ENCODE data around the gene ZC3HAV1.
"Not testable (repeated sequence)": the region's sequence is repeated elsewhere in the genome, so short reads cannot be mapped to it uniquely, and the experiment has no call there.

ZC3HAV1 gene

DNA sequence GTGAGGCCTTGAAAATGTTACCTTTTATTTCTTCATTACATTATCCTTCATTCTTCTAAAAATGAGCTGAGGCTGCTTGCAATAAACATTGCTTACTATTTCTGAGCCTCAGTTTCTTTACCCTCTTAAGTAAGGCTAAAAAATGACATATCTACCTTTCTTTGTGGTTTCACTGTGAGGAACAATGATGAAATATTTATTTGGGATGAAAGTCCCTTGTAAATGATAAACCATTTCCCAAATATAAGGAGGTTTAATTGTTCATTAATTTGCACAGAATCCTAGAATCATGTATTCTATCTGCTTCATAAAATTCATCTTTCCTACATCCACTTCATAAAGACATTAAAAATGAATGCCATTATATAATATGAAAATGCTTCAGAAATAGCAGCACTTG lies 27.9 kb downstream of the ZC3HAV1 start:
- no peak for DNase-seq

DNA sequence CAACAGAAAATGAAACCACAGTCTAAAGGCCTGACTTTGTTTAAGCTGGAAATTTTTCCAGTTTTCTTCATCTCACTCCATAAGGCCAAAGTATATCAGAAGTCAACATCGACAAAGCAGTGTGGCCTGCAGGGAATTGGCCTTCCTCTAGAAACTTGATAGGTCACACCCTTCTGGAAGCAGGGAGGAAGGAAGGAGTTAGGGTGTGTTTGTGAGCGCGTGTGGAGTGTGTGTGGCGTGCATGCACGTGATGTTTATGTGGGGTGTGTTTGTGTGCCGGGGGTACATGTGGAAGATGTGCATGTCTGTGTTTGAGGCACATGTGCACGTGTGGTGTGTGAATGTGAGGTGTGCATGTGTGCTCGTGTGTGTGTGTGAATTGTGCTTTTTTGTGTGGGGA lies 28.6 kb downstream of the ZC3HAV1 start:
- no peak for DNase-seq

DNA sequence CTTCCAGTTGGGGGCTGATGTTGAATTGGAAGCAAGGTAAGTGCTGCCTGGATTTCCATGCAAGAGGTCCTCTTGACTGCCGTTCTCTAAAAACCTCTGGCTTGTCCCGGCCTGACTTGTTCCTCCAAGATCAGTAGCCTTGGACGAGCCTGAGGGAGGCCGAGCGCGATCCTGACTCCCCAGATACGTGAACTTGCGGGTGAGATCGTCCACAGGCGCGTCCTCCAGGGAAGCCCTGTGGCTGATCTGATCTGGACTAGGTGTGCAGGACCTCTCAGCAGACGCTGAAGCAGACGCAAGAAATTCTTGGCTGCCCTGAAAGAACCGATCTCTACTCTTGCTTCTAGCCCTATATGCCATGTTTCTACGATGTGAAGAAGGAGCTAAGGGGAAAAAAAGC lies 29.7 kb downstream of the ZC3HAV1 start:
- no peak for DNase-seq

DNA sequence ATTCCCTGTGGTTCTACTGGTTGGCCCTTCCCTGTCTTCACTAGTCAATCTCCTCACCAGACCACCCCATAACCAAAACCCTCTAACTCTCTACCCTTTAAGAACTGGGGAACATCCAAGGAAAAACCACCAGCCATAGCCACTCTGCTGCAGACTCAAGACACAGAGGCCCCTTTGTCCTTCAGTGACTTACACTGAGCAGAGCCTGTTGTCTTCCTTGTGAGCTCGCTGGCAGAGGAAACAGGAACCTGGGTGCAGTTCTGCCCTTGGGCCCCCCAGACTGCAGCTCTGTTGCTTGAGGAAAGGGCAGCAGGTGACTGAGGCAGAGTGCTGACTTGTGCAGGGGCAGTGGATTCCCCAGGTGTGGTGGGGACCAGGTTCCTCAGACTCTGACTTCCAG lies 30.6 kb downstream of the ZC3HAV1 start:
- no peak for DNase-seq

DNA sequence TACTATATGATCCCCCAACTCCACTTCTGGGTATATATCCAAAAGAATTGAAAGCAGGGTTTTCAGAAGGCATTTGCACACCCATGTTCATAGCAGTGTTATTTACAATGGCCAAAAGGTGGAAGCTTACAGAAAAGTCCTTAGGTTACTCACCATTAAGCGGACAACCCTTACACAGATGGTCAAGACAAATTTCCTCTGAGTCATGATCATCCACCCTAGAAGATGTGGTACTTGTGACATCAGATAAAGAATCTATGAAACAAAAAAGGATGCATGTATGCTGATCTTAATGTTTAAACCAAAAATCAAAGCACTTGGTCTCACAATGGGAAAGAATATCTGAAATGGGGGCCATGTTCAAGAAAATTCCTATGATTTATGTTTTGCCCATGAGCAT lies 31.1 kb downstream of the ZC3HAV1 start:
- DNase-seq: no peak

DNA sequence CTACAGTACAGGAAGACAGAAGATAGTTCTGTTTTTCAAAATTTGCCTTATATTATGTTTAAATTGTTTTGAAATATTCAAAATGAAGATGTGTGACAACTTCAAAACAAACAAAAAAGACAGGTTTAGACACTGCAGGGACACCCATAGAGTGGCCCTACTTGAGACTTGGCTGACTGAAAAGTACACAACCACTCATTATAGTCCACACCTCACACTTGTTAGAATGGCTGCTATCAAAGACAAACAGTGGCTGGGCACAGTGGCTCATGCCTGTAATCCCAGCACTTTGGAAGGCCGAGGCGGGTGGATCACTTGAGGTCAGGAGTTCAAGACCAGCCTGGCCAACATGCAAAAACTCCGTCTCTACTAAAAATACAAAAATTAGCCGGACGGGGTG lies 31.8 kb downstream of the ZC3HAV1 start:
- DNase-seq: not testable (repeated sequence)

DNA sequence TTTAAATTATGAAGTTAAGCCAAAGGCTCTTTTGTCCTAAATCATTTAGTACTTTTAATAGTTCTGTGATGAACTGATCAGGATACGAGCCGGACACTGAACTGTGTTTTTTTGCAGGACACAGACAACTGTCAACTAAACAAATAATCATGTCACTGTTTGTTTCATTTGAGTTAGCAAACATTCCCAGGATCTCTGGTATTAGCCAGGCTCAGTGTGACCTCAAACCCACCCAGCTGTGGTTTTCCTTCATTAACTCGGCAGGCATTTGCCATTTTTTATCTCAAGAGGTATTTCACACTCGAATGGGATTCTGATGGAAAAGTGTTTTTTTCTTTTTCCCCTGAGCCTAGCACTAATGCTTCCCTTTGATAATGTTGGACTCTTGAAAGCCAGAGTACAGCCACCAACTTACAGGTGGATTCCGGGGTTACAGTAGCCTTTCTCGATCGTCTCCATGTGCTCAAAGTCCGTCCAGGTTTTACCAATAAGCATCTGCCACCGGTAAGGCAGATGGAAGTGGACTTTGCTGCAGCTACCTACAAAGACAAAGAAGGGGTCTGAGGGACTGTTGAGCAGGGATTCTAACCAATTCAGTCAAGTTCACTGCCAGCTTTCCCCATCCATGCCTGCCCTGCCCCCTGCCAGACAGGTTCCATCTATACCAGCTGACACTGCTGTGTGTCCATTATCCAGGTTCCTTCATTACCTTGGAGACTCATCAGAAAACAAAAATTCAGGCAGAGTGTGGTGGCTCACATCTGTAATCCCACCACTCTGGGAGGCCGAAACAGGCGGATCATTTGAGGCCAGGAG lies 33.4 kb downstream of the ZC3HAV1 start:
- DNase-seq: no peak

DNA sequence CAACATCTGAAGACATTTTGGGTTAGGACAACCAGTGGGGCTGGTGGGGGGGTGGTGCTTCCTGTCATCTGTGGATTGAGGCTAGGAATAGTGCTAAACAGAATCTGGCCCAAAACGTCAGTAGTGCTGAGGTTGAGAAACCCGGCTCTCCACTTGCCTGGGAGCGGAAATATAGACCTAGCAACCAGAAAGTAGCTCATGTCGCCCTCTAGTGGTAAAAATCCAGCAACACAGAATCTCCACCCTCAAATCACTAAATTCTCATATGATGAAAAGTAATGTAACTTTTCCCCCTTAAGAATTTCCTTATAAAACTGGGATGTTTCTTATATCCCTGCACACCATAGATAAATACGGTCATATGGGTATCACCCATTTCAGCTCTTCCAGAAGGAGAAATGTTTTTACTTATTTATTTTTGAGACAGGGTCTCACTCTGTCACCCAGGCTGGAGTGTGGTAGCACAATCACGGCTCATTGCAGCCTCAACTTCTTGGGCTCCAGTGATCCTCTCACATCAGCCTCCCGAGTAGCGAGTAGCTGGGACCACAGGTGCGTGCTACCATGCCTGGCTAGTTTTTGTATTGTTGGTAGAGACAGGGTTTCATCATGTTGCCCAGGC lies 34.4 kb downstream of the ZC3HAV1 start:
- no peak for DNase-seq

DNA sequence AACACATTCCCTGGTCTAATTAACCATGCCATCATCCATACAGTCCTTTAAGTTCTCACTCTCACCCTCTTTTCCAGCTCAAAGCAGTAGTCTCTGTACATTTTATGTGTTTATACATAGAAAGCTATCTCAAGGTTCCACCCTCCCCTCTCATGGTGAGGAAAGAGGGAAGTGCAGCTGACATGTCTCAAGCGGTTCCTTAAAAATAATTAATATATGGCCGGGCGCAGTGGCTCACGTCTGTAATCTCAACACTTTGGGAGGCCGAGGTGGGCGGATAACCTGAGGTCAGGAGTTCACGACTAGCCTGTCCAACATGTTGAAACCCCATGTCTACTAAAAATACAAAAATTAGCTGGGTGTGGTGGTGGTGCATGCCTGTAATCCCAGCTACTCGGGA lies 36.7 kb downstream of the ZC3HAV1 start:
- no peak for DNase-seq

DNA sequence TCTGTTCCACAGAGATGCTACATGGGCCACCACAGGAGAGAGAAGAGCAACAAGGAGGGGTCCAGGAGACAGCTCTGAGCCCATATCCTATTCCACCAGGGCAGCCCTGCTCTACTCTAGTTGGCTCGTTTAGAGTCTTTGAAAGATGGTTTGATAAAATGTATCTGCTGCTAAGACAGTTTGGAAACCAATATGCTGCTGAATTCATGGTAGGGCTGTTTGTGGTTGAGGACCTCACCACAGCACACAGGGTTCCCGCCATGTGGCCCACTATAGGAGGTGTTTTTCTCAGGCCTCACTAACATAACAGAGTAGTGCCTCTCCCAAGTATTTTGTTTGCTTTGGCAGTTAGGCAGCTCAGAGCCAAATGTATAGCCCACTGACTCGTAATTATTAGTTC lies 37.8 kb downstream of the ZC3HAV1 start:
- DNase-seq: no peak

DNA sequence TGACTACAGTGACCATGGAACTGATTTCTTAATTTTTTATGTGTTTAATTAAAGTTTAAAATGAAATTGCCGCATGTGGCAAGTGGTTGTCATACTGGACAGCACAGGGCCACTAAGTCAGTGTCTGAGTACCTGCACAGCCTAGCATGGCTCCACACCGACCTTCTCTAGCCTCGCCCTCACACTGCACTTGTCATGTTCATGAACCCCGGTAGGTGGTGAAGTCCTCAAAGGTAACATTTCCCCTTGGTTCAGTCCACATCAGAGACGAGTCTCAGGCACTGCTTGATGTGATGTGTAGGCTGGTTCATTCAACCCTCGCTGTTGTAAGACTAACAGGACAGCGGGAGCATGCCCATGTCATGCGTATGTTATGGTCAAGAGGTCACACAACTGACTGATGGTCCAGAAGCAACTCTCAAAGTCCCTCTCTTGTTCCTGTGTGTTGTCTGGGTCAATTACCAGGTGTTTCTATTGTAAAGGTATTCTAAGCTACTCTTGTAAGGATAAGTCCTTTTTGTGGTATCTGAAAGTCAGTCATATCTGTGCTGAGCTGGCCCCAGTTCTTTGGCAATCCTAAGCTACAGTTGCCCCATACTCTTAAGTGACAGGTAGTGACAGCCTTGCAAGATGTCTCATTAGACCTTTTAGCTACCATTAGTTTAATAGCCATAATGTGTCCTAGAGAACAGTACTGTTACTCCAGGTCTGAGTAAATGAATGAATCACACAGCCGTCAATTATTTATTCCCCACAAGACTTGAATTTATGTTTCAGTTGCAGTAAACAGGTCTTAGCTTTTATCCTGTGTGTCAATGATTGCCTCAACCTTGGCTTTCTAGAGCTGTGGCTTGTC lies 40.7 kb downstream of the ZC3HAV1 start:
- DNase-seq: no peak

DNA sequence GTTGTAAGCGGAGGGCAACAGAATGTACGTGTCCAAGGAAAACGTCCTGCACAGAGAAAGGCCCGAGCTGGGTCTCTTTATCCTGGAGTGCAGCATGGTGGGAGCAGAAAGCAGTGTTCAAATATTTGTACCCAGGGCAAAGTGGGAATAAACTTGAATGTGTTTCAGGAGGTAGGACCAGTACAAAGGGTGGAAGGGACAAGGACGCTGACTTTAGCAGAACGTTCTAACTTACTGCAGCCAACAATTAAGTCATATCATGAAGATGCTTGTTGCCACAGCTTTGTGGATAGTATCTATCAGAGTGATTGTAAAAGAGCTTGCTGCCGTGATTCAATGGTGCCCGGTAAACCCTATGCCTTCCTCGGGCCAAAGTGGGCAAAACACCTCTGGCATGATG lies 43.2 kb downstream of the ZC3HAV1 start:
- DNase-seq: no peak

DNA sequence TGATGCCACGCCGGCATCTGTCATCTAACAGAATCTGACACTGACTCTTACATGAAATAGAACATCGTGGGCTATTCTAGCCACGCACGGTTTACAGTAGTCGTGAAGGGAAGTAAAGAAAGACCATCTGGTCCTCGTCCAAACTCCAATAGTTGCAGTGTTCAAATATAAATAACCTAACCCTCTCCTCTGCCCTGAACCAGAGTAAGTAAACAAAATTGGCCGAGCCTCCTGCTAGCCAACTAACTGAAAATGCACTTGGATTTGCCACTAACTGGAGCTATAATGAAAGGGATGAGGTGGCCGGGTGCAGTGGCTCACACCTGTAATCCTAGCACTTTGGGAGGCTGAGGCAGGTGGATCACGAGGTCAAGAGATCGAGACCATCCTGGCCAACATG lies 44.2 kb downstream of the ZC3HAV1 start:
- DNase-seq: no peak

DNA sequence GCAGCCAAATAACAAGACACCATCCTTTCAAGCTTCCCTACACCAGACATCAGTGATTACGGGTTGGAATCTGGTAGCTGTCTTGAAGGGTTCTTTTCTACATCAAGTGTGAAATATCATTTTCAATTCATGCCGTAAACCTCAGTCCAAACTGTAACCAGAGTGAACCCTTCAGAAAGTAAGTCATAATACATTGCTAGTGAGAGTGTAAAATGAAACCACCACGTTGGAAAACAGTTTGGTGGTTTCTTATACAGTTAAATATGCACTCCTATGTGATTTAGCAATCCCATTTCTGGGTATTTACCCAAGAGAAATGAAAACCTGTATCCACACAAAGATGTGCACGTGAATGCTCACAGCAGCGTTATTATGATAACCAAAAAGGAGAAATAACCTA lies 48.1 kb downstream of the ZC3HAV1 start:
- DNase-seq: no peak

DNA sequence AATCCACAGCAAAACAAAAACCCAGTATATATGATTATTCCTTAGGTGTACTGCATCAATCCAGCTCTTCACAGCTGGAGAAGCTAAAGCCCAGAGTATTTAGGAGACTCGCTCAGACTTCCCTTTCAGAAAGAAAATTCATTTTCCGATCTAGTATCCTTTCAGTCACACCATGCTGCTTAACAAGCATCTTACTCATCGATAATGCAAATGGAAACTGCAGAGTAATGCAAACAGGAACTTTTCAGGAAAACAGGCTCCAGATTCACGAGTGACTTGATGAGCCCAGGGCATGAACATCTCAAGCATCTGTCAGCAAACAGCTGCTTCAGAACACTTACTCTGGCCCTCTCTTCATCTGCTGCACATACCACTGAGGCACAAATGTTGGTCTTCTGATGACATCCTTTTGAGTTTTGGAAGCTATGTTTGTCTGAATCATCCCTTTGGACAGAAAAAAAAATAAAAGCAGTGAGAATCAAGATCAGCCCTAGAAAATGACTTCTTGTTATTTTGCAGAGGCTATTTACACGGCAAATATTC lies 48.8 kb downstream of the ZC3HAV1 start:
- DNase-seq: no peak

DNA sequence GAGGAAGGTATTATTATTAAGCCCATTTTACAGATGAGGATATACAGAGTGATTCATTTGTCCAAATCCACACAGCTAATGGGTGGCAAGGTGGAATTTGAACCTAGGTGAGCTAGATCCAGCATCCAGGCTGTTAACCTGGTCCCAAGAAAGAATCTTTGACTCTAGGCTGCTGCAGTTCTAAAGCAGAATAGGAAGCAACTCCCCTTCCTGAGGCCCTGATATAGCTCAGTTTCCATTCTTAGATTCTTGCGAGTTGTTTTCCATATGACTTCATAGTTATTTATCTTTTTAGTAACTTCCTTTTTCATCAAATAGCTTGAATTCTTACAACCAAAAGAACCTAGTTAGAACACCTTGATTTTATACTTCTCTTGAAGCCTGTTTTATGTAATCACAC lies 49.6 kb downstream of the ZC3HAV1 start:
- no peak for DNase-seq

DNA sequence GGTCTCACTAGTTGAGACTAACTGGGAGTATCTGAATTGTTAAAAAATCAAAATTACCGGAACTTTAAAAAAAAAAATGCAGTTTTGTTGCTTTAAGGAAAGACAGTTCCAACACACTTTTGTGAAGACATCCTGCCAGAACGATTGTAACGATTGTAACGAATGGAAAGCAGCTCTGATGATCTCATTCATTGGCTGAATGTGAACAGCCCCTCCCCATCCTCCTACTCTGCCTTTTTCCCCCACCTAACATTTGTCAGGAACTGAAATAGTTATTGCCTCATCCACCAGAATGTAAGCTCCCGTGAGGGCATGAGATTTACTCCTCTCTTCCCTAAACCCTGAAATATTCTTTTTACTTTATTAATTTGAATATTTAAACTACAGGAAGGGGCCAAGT lies 50.6 kb downstream of the ZC3HAV1 start:
- DNase-seq: no peak

DNA sequence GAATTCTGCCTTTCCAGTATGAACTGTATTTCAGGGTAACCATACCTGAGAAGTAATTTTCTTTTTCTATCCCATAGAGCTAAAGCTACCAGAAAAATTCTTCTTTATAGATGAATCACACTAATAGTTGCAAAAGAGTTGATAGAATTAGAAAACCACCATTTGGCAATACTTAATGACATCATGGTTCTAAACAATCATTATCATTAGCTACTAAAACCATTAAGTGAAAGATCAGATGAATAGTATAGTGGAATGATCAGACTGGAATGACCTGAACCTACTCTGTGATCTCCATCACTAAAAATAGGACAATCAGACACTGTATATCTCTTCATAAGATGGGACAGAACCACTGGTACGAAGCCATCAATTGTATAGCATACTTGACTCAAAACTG lies 53.8 kb downstream of the ZC3HAV1 start:
- no peak for DNase-seq

DNA sequence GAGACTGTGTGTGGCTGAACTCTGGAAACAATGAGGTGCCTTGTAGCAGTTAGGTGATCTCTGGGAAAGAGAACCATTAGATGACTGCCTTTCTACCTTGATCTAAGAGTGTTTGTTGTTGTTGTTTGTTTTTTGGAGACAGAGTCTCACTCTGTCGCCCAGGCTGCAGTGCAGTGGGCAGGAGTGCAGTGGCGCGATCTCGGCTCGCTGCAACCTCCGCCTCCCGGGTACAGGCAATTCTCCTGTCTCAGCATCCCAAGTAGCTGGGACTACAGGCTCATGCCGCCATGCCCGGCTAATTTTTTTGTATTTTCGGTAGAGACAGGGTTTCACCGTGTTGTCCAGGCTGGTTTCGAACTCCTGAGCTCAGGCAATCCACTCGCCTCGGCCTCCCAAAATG lies 54.9 kb downstream of the ZC3HAV1 start:
- DNase-seq: not testable (repeated sequence)

DNA sequence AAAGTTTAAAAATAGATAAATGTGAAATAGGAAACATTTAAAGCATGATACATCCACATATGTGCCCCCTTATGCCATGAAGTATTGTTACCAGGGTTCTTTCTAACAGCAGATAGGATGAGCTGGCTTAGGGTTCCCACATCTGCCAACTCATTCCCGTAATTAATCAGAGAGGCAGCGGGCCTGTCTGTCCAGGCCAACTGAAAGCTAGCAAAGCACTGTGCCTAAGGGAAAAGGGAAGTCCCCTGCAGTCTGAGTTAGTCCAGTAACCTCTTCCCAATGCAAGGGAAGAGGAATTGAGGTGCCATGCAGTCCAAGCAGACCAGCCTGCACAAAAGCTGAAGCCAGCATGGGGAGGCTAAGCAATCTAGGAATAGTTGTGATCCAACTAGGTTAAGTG lies 55.4 kb downstream of the ZC3HAV1 start:
- DNase-seq: no peak

DNA sequence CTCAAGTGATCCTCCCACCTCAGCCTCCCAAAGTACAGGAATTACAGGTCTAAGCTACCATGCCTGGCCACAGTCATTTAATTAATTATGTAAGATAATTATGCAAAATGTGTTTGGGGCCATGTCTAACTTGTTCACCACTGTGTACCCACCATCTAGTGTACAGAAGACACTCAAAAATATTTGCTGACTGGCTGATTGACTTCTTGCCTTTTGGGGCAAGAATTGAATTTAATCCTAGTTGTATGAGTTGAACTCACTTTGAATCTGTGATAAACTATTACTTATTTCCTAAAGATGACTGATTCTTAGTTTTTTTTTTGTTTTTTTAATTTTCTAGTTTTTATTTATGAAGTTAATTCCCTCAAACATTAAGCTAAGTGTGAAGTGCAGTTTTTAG lies 57.9 kb downstream of the ZC3HAV1 start:
- no peak for DNase-seq

DNA sequence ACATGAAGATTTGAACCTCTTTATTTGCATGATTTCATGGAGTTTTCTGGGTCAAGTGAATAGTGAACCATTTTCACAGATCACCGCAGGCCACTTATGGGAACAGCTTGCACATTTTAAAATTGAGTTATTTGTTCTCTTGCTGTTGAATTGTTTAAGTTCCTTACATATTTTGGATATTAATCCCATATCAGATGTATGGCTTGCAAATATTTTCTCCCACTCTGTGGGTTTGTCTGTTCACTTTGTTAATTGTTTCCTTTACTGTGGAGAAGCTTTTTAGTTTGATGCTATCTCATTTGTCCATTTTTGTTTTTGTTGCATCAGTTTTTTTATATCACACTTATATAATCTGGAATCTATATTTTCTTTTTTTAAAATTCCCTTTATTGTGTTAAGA lies 59.6 kb downstream of the ZC3HAV1 start:
- DNase-seq: no peak

DNA sequence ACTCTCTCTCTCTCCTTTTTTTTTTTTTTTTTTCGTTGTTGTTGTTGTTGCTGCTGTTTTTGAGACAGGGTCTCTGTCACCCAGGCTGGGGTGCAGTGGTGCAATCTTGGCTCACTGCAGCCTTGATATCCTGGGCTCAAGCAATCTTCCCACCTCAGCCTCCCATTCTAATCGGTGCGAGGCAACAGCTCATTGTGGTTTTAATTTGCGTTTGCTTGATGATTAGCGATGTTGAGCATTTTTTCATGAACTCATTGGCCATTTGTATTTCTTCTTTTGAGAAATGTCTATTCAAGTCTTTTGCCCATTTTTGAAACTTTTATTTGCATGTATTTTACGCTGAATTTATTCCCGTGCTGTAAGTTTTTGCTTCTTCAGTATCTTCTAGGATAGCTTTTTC lies 60.4 kb downstream of the ZC3HAV1 start:
- DNase-seq: no peak

DNA sequence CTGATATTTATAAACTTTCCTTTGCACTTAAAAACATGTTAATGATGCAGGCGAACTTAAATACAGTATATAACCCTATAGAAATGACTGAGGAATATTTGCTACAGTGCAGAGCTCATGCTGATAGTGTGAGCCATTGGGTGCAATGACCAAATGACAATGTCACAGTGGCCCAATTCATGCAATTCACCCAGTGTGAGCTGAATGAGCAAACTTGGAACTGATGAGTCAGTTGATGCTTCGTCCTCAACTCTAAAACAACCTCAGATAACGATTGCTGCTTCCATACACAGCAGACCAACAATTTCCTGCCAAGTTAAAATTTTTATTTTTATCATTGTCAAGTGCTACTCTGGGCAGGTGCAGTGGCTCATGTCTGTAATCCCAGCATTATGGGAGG lies 61.5 kb downstream of the ZC3HAV1 start:
- DNase-seq: no peak

All from SIG-M5 (cell line).